Hepatocyte (in vitro differentiated cells): ENCODE measurements around the gene NTNG1.

ENCODE experiments used
- CTCF ChIP-seq: fragments of 200-600 bp; sonication (generic); IDR thresholded peaks from 2 replicates; pipeline ENCODE4 v1.5.1; 2016; ENCODE audit warnings: antibody characterized with exemption, mild to moderate bottlenecking; ENCODE audit not compliant: poor library complexity
- EZH2 ChIP-seq: fragments of 200-600 bp; sonication (generic); IDR thresholded peaks from 2 replicates; pipeline ENCODE4 v1.6.1; 2016; ENCODE audit warnings: antibody characterized with exemption, mild to moderate bottlenecking, borderline replicate concordance

- TF ChIP-seq CTCF (no peak), EZH2 (no peak)
These were observed 391.5 kb downstream of the NTNG1 start for GRCh38 chr1:107532318-107532717.
